GM21529 (cell line): ENCODE results near the gene RBPMS2.

Experiments
- ATAC-seq: cut with Tn5 transposase; IDR thresholded peaks from one replicate; pipeline ENCODE4 v1.9.1; 2021; ENCODE audit not compliant: unreplicated experiment

The RBPMS2 gene

GRCh38 chr15:64696481-64696880 lies 78.9 kb downstream of the RBPMS2 start:
- no peak for ATAC-seq

- no peak for ATAC-seq
Measured at GRCh38 chr15:64695561-64695992, 79.8 kb downstream of the RBPMS2 start.

DNA sequence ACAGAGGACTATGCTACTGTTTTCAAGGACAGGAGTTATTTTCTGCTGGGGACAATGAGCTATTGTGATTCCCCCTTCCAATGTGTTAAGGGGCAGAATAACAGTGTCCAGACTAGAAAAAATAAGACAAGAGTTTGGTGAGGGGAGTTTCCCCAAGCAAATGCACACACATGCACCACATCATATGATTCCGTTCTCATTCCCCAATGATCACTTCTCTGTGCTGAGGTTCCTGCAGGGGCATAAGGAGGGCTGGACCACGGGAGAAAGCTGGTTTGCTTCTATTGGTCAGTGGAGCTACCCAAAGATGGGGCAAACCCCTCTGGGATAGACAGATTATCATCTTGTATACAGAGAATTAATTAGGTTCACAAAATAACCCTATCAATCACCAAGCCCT lies 80.6 kb downstream of the RBPMS2 start:
- no peak for ATAC-seq

DNA sequence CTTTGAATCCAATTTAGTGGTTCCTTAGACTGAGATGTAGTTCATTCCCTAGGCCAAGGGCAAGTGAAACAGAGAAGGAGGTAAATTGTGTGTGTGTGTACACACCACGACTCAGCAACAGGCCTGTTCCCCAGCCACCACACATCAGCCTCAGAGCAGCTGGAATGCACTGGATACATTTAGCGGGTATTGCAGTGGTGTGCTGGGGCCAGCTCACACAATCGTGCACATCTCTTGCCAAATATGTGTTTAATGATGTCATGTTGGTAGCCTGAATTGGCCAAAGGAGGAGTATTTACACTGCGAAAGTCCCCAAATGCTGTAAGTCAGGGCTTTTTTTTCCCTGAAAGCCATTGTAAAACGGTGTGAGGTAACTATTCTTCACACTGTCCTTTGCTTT lies 82.3 kb downstream of the RBPMS2 start:
- no peak for ATAC-seq

GRCh38 chr15:64691896-64692565 lies 83.4 kb downstream of the RBPMS2 start:
- no peak for ATAC-seq

DNA sequence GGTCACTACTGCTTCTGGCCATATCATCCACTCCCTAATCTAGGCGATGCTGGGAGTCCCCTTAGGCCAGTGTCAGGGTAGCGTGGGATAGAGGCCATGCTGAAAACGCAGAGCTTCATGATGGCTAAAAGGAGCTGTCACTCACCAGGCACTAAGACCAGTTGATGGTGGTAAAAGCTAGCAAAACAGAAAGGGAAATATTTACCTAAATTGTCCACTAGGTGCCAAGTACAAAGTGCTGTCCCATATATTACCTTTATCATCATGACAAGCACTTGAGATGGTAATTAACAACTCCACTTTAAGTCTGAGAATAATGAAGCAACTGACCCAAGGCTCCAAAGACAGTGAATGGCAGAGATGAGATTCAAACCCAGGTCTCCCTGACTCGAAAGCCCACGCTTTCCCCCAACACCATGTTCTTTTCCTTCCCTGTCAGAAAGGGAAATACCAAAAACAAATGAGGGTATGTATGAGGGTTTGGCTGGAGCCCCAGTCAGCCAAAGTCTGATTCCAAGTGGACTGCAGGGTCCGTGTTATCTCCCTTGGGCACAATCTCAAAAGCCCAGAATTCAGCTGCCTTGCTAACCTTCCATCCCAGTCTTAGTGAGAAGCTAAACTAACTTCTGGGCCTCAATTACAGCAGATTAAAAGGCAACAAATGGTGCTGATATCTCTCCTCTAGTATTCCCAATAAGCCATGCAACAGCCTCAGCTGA lies 84.7 kb downstream of the RBPMS2 start:
- ATAC-seq, result no peak

GRCh38 chr15:64690008-64690407 lies 85.4 kb downstream of the RBPMS2 start:
- ATAC-seq, result no peak
